A549 treated with ZK216348 at 1 μM for 4 hours (cell line): ENCODE measurements around the gene PTCHD4. TPM values are rescaled to one million over a fixed set of nuclear protein-coding genes. Genes with fewer than 3 reads are reported as not detected.

Source experiments
- total RNA-seq: library from RNA; stranded (reverse); fragments of 200-300 nt; extraction: Qiagen RNA extraction; gene quantifications from 5 replicates; pipeline ENCODE4 v1.2.3, GENCODE V29; 2022; ENCODE audit warnings: low read depth

PTCHD4 gene
- 0.06 to 0.11 TPM (median 0.09 TPM) in 3 of 5 replicates, not detected in the others for total RNA-seq

GRCh38 chr6:48111143-48111506, at the start of gene PTCHD4:
Gene PTCHD4, minus strand, starts transcription at chr6:48111197. Its CDS starts 42,240 bp downstream, at chr6:48068957.

